OCI-M2 (cell line): Measurements from ENCODE around the gene IL24.

Source experiments
- DNase-seq: peaks from one replicate; lab custom pipeline; 2025; ENCODE audit not compliant: unreplicated experiment; lab: John Stamatoyannopoulos, UW

IL24 gene

GRCh38 chr1:206951318-206952100 lies 54.3 kb downstream of the IL24 start:
- DNase-seq, result no peak

GRCh38 chr1:206952171-206952570 lies 54.9 kb downstream of the IL24 start:
- no peak for DNase-seq

GRCh38 chr1:206953126-206953525 lies 55.9 kb downstream of the IL24 start:
- no peak for DNase-seq

- DNase-seq, result no peak
Measured at GRCh38 chr1:206953626-206954025, 56.4 kb downstream of the IL24 start.
